NT2/D1 (cell line): ENCODE measurements around the gene CCDC57.

ENCODE experiments used
- SUZ12 ChIP-seq: IDR thresholded peaks from 2 replicates; pipeline ENCODE4 v1.6.1; 2011; ENCODE audit not compliant: insufficient read length, insufficient read depth; ENCODE audit errors: extremely low read depth
- ZNF274 ChIP-seq: IDR thresholded peaks from 2 replicates; pipeline ENCODE4 v1.6.1; 2011; ENCODE audit warnings: mild to moderate bottlenecking, low read depth, low read length

DNA sequence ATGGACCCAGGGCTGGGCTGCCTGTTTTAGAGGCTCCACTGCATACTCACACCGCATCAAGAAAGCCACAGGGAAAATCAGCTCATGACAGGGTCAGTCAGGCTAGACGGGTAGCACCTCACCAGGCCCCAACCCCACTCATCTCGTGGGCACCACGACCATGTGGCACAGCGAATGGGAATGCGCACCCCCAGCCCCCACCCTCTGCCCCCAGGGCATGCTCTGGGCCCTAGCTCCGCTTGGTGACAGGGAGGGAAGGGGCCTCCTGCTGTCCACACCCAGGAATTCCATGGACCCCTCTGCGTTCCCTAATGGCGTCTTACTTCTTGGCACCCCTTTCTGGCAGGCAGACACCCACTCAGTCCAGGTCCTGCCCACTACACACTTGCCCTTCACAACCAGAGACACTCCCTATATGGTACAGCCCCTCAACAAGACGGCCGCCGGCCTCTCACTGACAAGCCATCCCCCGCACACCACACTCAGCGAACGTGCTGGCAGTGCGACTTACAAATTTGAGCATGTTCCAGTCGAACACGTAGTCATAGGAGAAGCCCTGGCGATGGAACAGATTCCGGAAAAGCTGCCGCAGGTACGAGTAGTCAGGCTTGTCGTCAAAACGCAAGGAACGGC, 38.3 kb upstream of the CCDC57 start:
- no peak for TF ChIP-seq ZNF274
- no peak for TF ChIP-seq SUZ12
